ENCODE data around the gene AJM1.

DNA sequence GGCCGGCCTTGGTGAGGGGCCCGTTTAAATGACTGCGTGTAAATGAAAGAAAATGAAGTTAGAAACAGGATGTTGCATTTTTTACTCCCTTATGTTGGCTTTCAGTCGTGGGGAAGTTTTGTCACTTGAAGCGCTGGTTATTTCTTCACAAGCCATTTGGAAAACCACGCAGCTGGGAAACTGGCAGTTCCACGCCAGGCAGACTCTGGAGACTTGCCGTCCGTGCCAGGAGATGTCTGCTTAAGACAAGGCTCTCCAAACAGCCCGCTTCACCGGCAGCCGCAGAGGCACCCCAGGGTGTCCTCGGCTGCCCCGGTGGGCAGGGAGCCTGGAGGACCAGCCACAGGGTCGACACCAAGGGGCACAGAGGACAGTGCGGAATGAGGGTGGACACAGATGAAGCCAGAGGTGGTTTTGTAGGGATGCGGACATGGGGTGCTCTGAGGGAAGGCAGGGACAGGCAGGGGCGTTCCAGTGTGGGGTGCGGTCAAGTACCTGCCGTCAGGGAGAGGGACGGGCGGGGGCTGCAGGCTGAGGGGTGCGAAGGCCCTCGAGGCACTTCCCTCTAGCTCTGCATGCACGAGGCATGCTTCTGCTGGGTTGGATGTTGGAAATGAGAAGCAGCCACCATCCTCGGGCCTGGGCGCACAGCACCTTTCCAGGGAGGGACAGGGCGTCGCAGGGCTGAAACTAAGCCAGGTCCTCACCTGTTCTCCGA is 11.1 kb upstream of the AJM1 start:
- TF ChIP-seq, protein P1, sequence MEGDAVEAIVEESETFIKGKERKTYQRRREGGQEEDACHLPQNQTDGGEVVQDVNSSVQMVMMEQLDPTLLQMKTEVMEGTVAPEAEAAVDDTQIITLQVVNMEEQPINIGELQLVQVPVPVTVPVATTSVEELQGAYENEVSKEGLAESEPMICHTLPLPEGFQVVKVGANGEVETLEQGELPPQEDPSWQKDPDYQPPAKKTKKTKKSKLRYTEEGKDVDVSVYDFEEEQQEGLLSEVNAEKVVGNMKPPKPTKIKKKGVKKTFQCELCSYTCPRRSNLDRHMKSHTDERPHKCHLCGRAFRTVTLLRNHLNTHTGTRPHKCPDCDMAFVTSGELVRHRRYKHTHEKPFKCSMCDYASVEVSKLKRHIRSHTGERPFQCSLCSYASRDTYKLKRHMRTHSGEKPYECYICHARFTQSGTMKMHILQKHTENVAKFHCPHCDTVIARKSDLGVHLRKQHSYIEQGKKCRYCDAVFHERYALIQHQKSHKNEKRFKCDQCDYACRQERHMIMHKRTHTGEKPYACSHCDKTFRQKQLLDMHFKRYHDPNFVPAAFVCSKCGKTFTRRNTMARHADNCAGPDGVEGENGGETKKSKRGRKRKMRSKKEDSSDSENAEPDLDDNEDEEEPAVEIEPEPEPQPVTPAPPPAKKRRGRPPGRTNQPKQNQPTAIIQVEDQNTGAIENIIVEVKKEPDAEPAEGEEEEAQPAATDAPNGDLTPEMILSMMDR (IDR thresholded peaks at IDR 0.05), result no peak
- no peak for TF ChIP-seq EZH2 (IDR thresholded peaks at IDR 0.05; ENCODE audit: borderline replicate concordance, insufficient read depth, low read depth, low read length, poor library complexity, severe bottlenecking)
